Astrocyte (in vitro differentiated cells and primary cell): ENCODE data around the gene MIGA1. TPM values are rescaled to one million over a fixed set of nuclear protein-coding genes. Genes with fewer than 3 reads are reported as not detected.

Experiments used
- DNase-seq: peaks from one replicate; pipeline ENCODE4 v3.0.0-alpha.2; 2010; ENCODE audit warnings: low read depth
- FAIRE-seq: peaks from 2 replicates; lab custom pipeline; 2011; peaks lifted over from hg19 to GRCh38; lab: Jason Lieb, UNC
- H2AFZ ChIP-seq: 2 replicates; pipeline ENCODE4 v1.6.0; 2012; ENCODE audit warnings: low read depth, low read length, inconsistent platforms
- H3K27ac ChIP-seq: 2 replicates; pipeline ENCODE4 v1.5.1; 2011; ENCODE audit warnings: low read depth, low read length, inconsistent platforms
- H3K27me3 ChIP-seq: 2 replicates; pipeline ENCODE4 v1.6.0; 2011; ENCODE audit warnings: low read length, inconsistent platforms; ENCODE audit not compliant: insufficient read depth
- H3K36me3 ChIP-seq: 2 replicates; pipeline ENCODE4 v1.5.1; 2011; ENCODE audit warnings: low read length, inconsistent platforms; ENCODE audit not compliant: insufficient read depth
- H3K4me1 ChIP-seq: 2 replicates; pipeline ENCODE4 v1.5.1; 2011; ENCODE audit warnings: low read length, inconsistent platforms; ENCODE audit not compliant: insufficient read depth
- H3K4me2 ChIP-seq: 2 replicates; pipeline ENCODE4 v1.6.0; 2012; ENCODE audit warnings: low read length, inconsistent platforms
- H3K4me3 ChIP-seq: 2 replicates; pipeline ENCODE4 v1.5.1; 2011; ENCODE audit warnings: low read depth, mild to moderate bottlenecking, low read length, inconsistent platforms; ENCODE audit not compliant: insufficient read depth
- H3K79me2 ChIP-seq: 2 replicates; pipeline ENCODE4 v1.6.0; 2012; ENCODE audit warnings: mild to moderate bottlenecking, low read length, inconsistent platforms; ENCODE audit not compliant: insufficient read depth
- H3K9ac ChIP-seq: 2 replicates; pipeline ENCODE4 v1.6.0; 2012; ENCODE audit warnings: mild to moderate bottlenecking, low read length, inconsistent platforms
- H3K9me3 ChIP-seq: 2 replicates; pipeline ENCODE4 v1.5.1; 2012; ENCODE audit warnings: low read depth, mild to moderate bottlenecking, low read length, inconsistent platforms; ENCODE audit not compliant: insufficient read depth
- H4K20me1 ChIP-seq: 2 replicates; pipeline ENCODE4 v1.6.0; 2012; ENCODE audit warnings: low read length, inconsistent platforms; ENCODE audit not compliant: insufficient read depth
- H3K27ac Mint-ChIP-seq: one replicate; pipeline ENCODE4 v1.8.0; 2021; ENCODE audit warnings: mild to moderate bottlenecking, mixed read lengths; ENCODE audit not compliant: unreplicated experiment
- H3K27me3 Mint-ChIP-seq: one replicate; pipeline ENCODE4 v1.8.0; 2021; ENCODE audit warnings: low read depth, mixed read lengths; ENCODE audit not compliant: unreplicated experiment
- H3K36me3 Mint-ChIP-seq: one replicate; pipeline ENCODE4 v1.8.0; 2021; ENCODE audit warnings: low read depth, mixed read lengths; ENCODE audit not compliant: unreplicated experiment
- H3K4me1 Mint-ChIP-seq: one replicate; pipeline ENCODE4 v1.8.0; 2021; ENCODE audit warnings: low read depth, mixed read lengths; ENCODE audit not compliant: unreplicated experiment
- H3K4me3 Mint-ChIP-seq: one replicate; pipeline ENCODE4 v1.8.0; 2021; ENCODE audit warnings: mild to moderate bottlenecking, moderate library complexity, mixed read lengths; ENCODE audit not compliant: unreplicated experiment
- H3K9me3 Mint-ChIP-seq: one replicate; pipeline ENCODE4 v1.8.0; 2021; ENCODE audit warnings: mild to moderate bottlenecking, mixed read lengths; ENCODE audit not compliant: unreplicated experiment
- CTCF ChIP-seq: IDR thresholded peaks from 2 replicates; pipeline ENCODE4 v1.5.1; 2011; ENCODE audit warnings: low read depth, mild to moderate bottlenecking, inconsistent platforms, low read length, moderate library complexity; ENCODE audit not compliant: insufficient read depth
- EZH2 ChIP-seq: IDR thresholded peaks from 2 replicates; pipeline ENCODE4 v1.6.1; 2012; ENCODE audit warnings: mild to moderate bottlenecking, low read length, inconsistent platforms; ENCODE audit not compliant: insufficient read depth
- total RNA-seq: library from RNA; stranded (reverse); gene quantifications from 2 replicates; pipeline ENCODE4 v1.2.1, GENCODE V29; 2021

Gene MIGA1
- total RNA-seq, 1 donor from 2014 or later: 17.7 TPM

- no peaks in the 10 kb centered on the region for H3K9me3 ChIP-seq
- Mint-ChIP-seq H3K36me3 (peaks cover 5% of the 10 kb centered on the region), H3K27ac (peak overlapping the region; percentile 96), H3K4me3 (peak overlapping the region; percentile 97), H3K4me1 (peaks cover 15% of the 10 kb centered on the region), H3K9me3 (no peaks in the 10 kb centered on the region), H3K27me3 (no peaks in the 10 kb centered on the region)
- H2AFZ ChIP-seq: no peak overlapping the region
- no peaks in the 10 kb centered on the region for H3K27me3 ChIP-seq
- DNase-seq (peak; percentile 51), FAIRE-seq (peak; percentile 37)
- TF ChIP-seq CTCF (no peak), EZH2 (no peak)
- H3K9ac ChIP-seq: peak overlapping the region; percentile 100
- peaks cover 19% of the 10 kb centered on the region for H4K20me1 ChIP-seq
- H3K36me3 ChIP-seq: peaks cover 11% of the 10 kb centered on the region
- H3K4me1 ChIP-seq: peaks cover 14% of the 10 kb centered on the region
- peak overlapping the region; percentile 100 for H3K27ac ChIP-seq
- H3K79me2 ChIP-seq: peaks cover 75% of the 10 kb centered on the region
- H3K4me2 ChIP-seq: peak overlapping the region; percentile 92
- peak overlapping the region; percentile 99 for H3K4me3 ChIP-seq
Observed at GRCh38 chr1:77888781-77889642, 109.6 kb downstream of the MIGA1 start.

GRCh38 chr1:77889671-77890070, 110.2 kb downstream of the MIGA1 start:
- no peaks in the 10 kb centered on the region for H3K9me3 Mint-ChIP-seq

More at GRCh38 chr1:77889671-77890070, 110.2 kb downstream of the MIGA1 start:
- H2AFZ ChIP-seq: no peak overlapping the region
- peak overlapping the region; percentile 100 for H3K9ac ChIP-seq
- H3K36me3 Mint-ChIP-seq: peaks cover 7% of the 10 kb centered on the region
- peak overlapping the region; percentile 60 for H3K27ac Mint-ChIP-seq
- H3K4me2 ChIP-seq: peak overlapping the region; percentile 92
- H3K4me3 Mint-ChIP-seq: peak overlapping the region; percentile 97
- H3K36me3 ChIP-seq: peaks cover 11% of the 10 kb centered on the region
- H3K4me1 Mint-ChIP-seq: peaks cover 15% of the 10 kb centered on the region
- H3K4me3 ChIP-seq: peak overlapping the region; percentile 99
- H4K20me1 ChIP-seq: peaks cover 26% of the 10 kb centered on the region
- H3K27me3 ChIP-seq: no peaks in the 10 kb centered on the region
- peak overlapping the region; percentile 100 for H3K27ac ChIP-seq
- TF ChIP-seq CTCF (no peak), EZH2 (no peak)
- peaks cover 14% of the 10 kb centered on the region for H3K4me1 ChIP-seq
- FAIRE-seq (peak; percentile 29), DNase-seq (peak; percentile 92)
- H3K9me3 ChIP-seq: no peaks in the 10 kb centered on the region
- no peaks in the 10 kb centered on the region for H3K27me3 Mint-ChIP-seq
- H3K79me2 ChIP-seq: peaks cover 82% of the 10 kb centered on the region
